Vagina (tissue), 2 donors: ENCODE data around the gene F7.

ENCODE experiments used
- POLR2A ChIP-seq, 2 donors: fragments of 450-650 bp; IDR thresholded peaks; one replicate each; pipeline ENCODE4 v1.6.1; 2017; ENCODE audit warnings: antibody characterized with exemption in 2 of 2, mild to moderate bottlenecking in 2 of 2, moderate library complexity in 2 of 2
- POLR2AphosphoS5 ChIP-seq, 2 donors: sonication (generic); formaldehyde crosslinking; IDR thresholded peaks; one replicate each; pipeline ENCODE4 v1.9.0; 2017; ENCODE audit warnings: antibody characterized with exemption in 2 of 2, mild to moderate bottlenecking in 2 of 2, low read depth in 1 of 2; ENCODE audit not compliant: insufficient read depth in 1 of 2

GRCh38 chr13:113061796-113062425 lies 43.7 kb upstream of the F7 start:
- TF ChIP-seq POLR2A (IDR thresholded peaks at IDR 0.05), result no peak
- TF ChIP-seq POLR2AphosphoS5 (IDR thresholded peaks at IDR 0.05; ENCODE audit: insufficient read depth in 1 of 2, low read depth in 1 of 2), result no peak
